Measurements from ENCODE around the gene RNF186.

The RNF186 gene

GRCh38 chr1:19768353-19769210 lies 46.5 kb downstream of the RNF186 start:
- Histone ChIP-seq H3K9ac (ENCODE audit: low read depth, low read length, poor library complexity) (no peak overlapping the region), H3K79me1 (ENCODE audit: low read depth, low read length) (no peaks in the 10 kb centered on the region), H2AFZ (ENCODE audit: low read length) (peak overlapping the region; percentile 26), H3K27ac (replicated peaks; ENCODE audit: low read length) (no peak overlapping the region), H3K23ac (ENCODE audit: low read depth, low read length, poor library complexity) (no peak overlapping the region), H3K36me3 (replicated peaks in 1 of 2; ENCODE audit: control insufficient read depth in 2 of 2, insufficient read depth in 2 of 2, low read length in 2 of 2) (no peaks in the 10 kb centered on the region), H4K8ac (ENCODE audit: low read depth, low read length) (no peak overlapping the region), H3K14ac (ENCODE audit: low read length) (no peak overlapping the region), H2BK5ac (ENCODE audit: low read length) (no peak overlapping the region), H3K4ac (ENCODE audit: low read length) (no peak overlapping the region), H3K9me3 (replicated peaks in 1 of 2; ENCODE audit: control insufficient read depth in 2 of 2, insufficient read depth in 1 of 2, low read depth in 1 of 2, low read length in 2 of 2) (no peaks in the 10 kb centered on the region), H3K27me3 (ENCODE audit: control insufficient read depth in 3 of 3, insufficient read depth in 3 of 3, low read depth in 1 of 3, low read length in 3 of 3) (peaks cover 0 to 42% (median 0%) of the 10 kb centered on the region in 3 experiments), H4K91ac (ENCODE audit: low read depth, low read length, poor library complexity) (no peak overlapping the region), H3K4me3 (ENCODE audit: low read length in 2 of 2) (no peak overlapping the region), H2BK12ac (ENCODE audit: low read length) (no peak overlapping the region), H3K4me1 (ENCODE audit: control insufficient read depth in 2 of 2, insufficient read depth in 1 of 2, low read depth in 1 of 2, low read length in 2 of 2) (peaks cover 0 to 14% of the 10 kb centered on the region in 2 donors), H3K18ac (ENCODE audit: low read length) (peak overlapping the region; percentile 4), H2BK120ac (ENCODE audit: low read depth, low read length) (no peak overlapping the region), H3K4me2 (ENCODE audit: insufficient read depth, low read length, poor library complexity, severe bottlenecking) (no peak overlapping the region), H2AK5ac (ENCODE audit: low read depth, low read length) (no peak overlapping the region), H2BK15ac (ENCODE audit: low read length) (no peak overlapping the region)
- no CpG with 5 or more reads among the region's 18 CpGs for WGBS, 2 donors (ENCODE audit: extremely low coverage in 2 of 2, insufficient read length in 2 of 2, insufficient replicate concordance in 1 of 2)
- DNase-seq (ENCODE audit: low spot score) = no peak

GRCh38 chr1:19765623-19766022 lies 49.5 kb downstream of the RNF186 start:
- H3K4me3 ChIP-seq (ENCODE audit: low read length in 2 of 2) = no peak overlapping the region
- H3K14ac ChIP-seq (ENCODE audit: low read length) = no peak overlapping the region
- no peak overlapping the region for H2BK15ac ChIP-seq (ENCODE audit: low read length)
- H3K18ac ChIP-seq (ENCODE audit: low read length) = no peak overlapping the region
- no peak for DNase-seq (ENCODE audit: low spot score)
- H3K9me3 ChIP-seq (replicated peaks in 1 of 2; ENCODE audit: control insufficient read depth in 2 of 2, insufficient read depth in 1 of 2, low read depth in 1 of 2, low read length in 2 of 2) = no peaks in the 10 kb centered on the region
- H2BK120ac ChIP-seq (ENCODE audit: low read depth, low read length) = no peak overlapping the region
- no peak overlapping the region for H3K23ac ChIP-seq (ENCODE audit: low read depth, low read length, poor library complexity)
- no peak overlapping the region for H2AK5ac ChIP-seq (ENCODE audit: low read depth, low read length)
- H2BK5ac ChIP-seq (ENCODE audit: low read length) = no peak overlapping the region
- H4K91ac ChIP-seq (ENCODE audit: low read depth, low read length, poor library complexity) = no peak overlapping the region
- no peak overlapping the region for H3K4ac ChIP-seq (ENCODE audit: low read length)
- no peak overlapping the region for H2AFZ ChIP-seq (ENCODE audit: low read length)
- peaks cover 0 to 38% (median 0%) of the 10 kb centered on the region in 3 experiments for H3K27me3 ChIP-seq (ENCODE audit: control insufficient read depth in 3 of 3, insufficient read depth in 3 of 3, low read depth in 1 of 3, low read length in 3 of 3)
- WGBS, 2 donors (ENCODE audit: extremely low coverage in 2 of 2, insufficient read length in 2 of 2, insufficient replicate concordance in 1 of 2) = no CpG with 5 or more reads among the region's 10 CpGs
- H3K9ac ChIP-seq (ENCODE audit: low read depth, low read length, poor library complexity) = no peak overlapping the region
- peaks cover 0 to 14% of the 10 kb centered on the region in 2 donors for H3K4me1 ChIP-seq (ENCODE audit: control insufficient read depth in 2 of 2, insufficient read depth in 1 of 2, low read depth in 1 of 2, low read length in 2 of 2)
- no peak overlapping the region for H3K4me2 ChIP-seq (ENCODE audit: insufficient read depth, low read length, poor library complexity, severe bottlenecking)
- H2BK12ac ChIP-seq (ENCODE audit: low read length) = no peak overlapping the region
- no peaks in the 10 kb centered on the region for H3K79me1 ChIP-seq (ENCODE audit: low read depth, low read length)
- H3K36me3 ChIP-seq (replicated peaks in 1 of 2; ENCODE audit: control insufficient read depth in 2 of 2, insufficient read depth in 2 of 2, low read length in 2 of 2) = no peaks in the 10 kb centered on the region
- H4K8ac ChIP-seq (ENCODE audit: low read depth, low read length) = no peak overlapping the region
- no peak overlapping the region for H3K27ac ChIP-seq (replicated peaks; ENCODE audit: low read length)

GRCh38 chr1:19764848-19765247 lies 50.2 kb downstream of the RNF186 start:
- WGBS, 2 donors (ENCODE audit: extremely low coverage in 2 of 2, insufficient read length in 2 of 2, insufficient replicate concordance in 1 of 2) = no CpG with 5 or more reads among the region's 5 CpGs
- H2BK15ac ChIP-seq (ENCODE audit: low read length) = no peak overlapping the region
- no peak overlapping the region for H2BK12ac ChIP-seq (ENCODE audit: low read length)
- no peaks in the 10 kb centered on the region for H3K36me3 ChIP-seq (replicated peaks in 1 of 2; ENCODE audit: control insufficient read depth in 2 of 2, insufficient read depth in 2 of 2, low read length in 2 of 2)
- no peak overlapping the region for H3K27ac ChIP-seq (replicated peaks; ENCODE audit: low read length)
- peaks cover 0 to 34% (median 0%) of the 10 kb centered on the region in 3 experiments for H3K27me3 ChIP-seq (ENCODE audit: control insufficient read depth in 3 of 3, insufficient read depth in 3 of 3, low read depth in 1 of 3, low read length in 3 of 3)
- H3K14ac ChIP-seq (ENCODE audit: low read length) = no peak overlapping the region
- H3K18ac ChIP-seq (ENCODE audit: low read length) = no peak overlapping the region
- no peak overlapping the region for H4K8ac ChIP-seq (ENCODE audit: low read depth, low read length)
- no peaks in the 10 kb centered on the region for H3K9me3 ChIP-seq (replicated peaks in 1 of 2; ENCODE audit: control insufficient read depth in 2 of 2, insufficient read depth in 1 of 2, low read depth in 1 of 2, low read length in 2 of 2)
- H3K9ac ChIP-seq (ENCODE audit: low read depth, low read length, poor library complexity) = no peak overlapping the region
- H2BK5ac ChIP-seq (ENCODE audit: low read length) = no peak overlapping the region
- no peak overlapping the region for H2BK120ac ChIP-seq (ENCODE audit: low read depth, low read length)
- no peak overlapping the region for H3K4me3 ChIP-seq (ENCODE audit: low read length in 2 of 2)
- no peaks in the 10 kb centered on the region for H3K79me1 ChIP-seq (ENCODE audit: low read depth, low read length)
- H3K4me1 ChIP-seq (ENCODE audit: control insufficient read depth in 2 of 2, insufficient read depth in 1 of 2, low read depth in 1 of 2, low read length in 2 of 2) = peaks cover 0 to 11% of the 10 kb centered on the region in 2 donors
- H2AFZ ChIP-seq (ENCODE audit: low read length) = no peak overlapping the region
- no peak for DNase-seq (ENCODE audit: low spot score)
- H3K23ac ChIP-seq (ENCODE audit: low read depth, low read length, poor library complexity) = no peak overlapping the region
- H4K91ac ChIP-seq (ENCODE audit: low read depth, low read length, poor library complexity) = no peak overlapping the region
- H2AK5ac ChIP-seq (ENCODE audit: low read depth, low read length) = no peak overlapping the region
- H3K4me2 ChIP-seq (ENCODE audit: insufficient read depth, low read length, poor library complexity, severe bottlenecking) = no peak overlapping the region
- no peak overlapping the region for H3K4ac ChIP-seq (ENCODE audit: low read length)

Data from neuronal stem cell (in vitro differentiated cells).